Measurements from ENCODE around the gene PCDH9.

GRCh38 chr13:66414066-66414800 is 815.9 kb downstream of the PCDH9 start:
- no peak for TF ChIP-seq MXI1 (IDR thresholded peaks at IDR 0.05; ENCODE audit: low read depth, low read length)
- no peak for TF ChIP-seq ZBTB33 (IDR thresholded peaks at IDR 0.05; ENCODE audit: borderline replicate concordance, low read depth)
- no peak for TF ChIP-seq EZH2phosphoT487 (IDR thresholded peaks at IDR 0.05; ENCODE audit: borderline replicate concordance, low read depth)
- no peak for TF ChIP-seq USF2 (IDR thresholded peaks at IDR 0.05; ENCODE audit: borderline replicate concordance, low read depth, low read length)
- TF ChIP-seq CTCF (IDR thresholded peaks at IDR 0.05), result no peak
- peak; percentile 42; the same call in 1 of the 2 replicates for TF ChIP-seq GATA2 (CRISPR knock-in tag; IDR thresholded peaks at IDR 0.05)
- TF ChIP-seq POLR2AphosphoS5 (IDR thresholded peaks at IDR 0.05; ENCODE audit: low read depth, low read length), result no peak
- TF ChIP-seq RFX5 (IDR thresholded peaks at IDR 0.05; ENCODE audit: low read length), result no peak
- TF ChIP-seq RXRA (IDR thresholded peaks at IDR 0.05; ENCODE audit: borderline replicate concordance, low read depth), result no peak
- no peak for TF ChIP-seq FOXM1 (IDR thresholded peaks at IDR 0.05; ENCODE audit: low read depth)
- no peak for TF ChIP-seq SMC3 (IDR thresholded peaks at IDR 0.05; ENCODE audit: low read depth, low read length)
- TF ChIP-seq SIN3A (IDR thresholded peaks at IDR 0.05; ENCODE audit: borderline replicate concordance, low read depth, low read length), result no peak
- peak; percentile 46; the same call in 1 of the 2 replicates for TF ChIP-seq RCOR1 (IDR thresholded peaks at IDR 0.05; ENCODE audit: low read length)

Data from SK-N-SH (cell line).